ENCODE data around the gene UMODL1.

The UMODL1 gene

GRCh38 chr21:42062236-42063022 lies 8.7 kb upstream of the UMODL1 start:
- TF ChIP-seq PATZ1 (CRISPR knock-in tag; IDR thresholded peaks at IDR 0.05; ENCODE audit: borderline replicate concordance) (no peak), TOX (CRISPR knock-in tag; IDR thresholded peaks at IDR 0.05; ENCODE audit: borderline replicate concordance) (no peak), OSR1 (CRISPR knock-in tag; IDR thresholded peaks at IDR 0.05) (no peak), CSDC2 (CRISPR knock-in tag; IDR thresholded peaks at IDR 0.05) (no peak), BACH2 (CRISPR knock-in tag; IDR thresholded peaks at IDR 0.05; ENCODE audit: borderline replicate concordance) (no peak), SNAI2 (CRISPR knock-in tag; IDR thresholded peaks at IDR 0.05) (no peak), GLIS3 (CRISPR knock-in tag; IDR thresholded peaks at IDR 0.05) (no peak), RARB (CRISPR knock-in tag; IDR thresholded peaks at IDR 0.05) (no peak), CSRNP3 (CRISPR knock-in tag; IDR thresholded peaks at IDR 0.05) (no peak), ZNF8 (CRISPR knock-in tag; IDR thresholded peaks at IDR 0.05) (no peak), ZFP30 (CRISPR knock-in tag; IDR thresholded peaks at IDR 0.05) (no peak), ZNF565 (CRISPR knock-in tag; conservative IDR thresholded peaks at IDR 0.05; ENCODE audit: low read depth) (no peak), ZNF70 (CRISPR knock-in tag; IDR thresholded peaks at IDR 0.05) (no peak), TCF4 (CRISPR knock-in tag; IDR thresholded peaks at IDR 0.05; ENCODE audit: borderline replicate concordance) (no peak), CREB5 (CRISPR knock-in tag; IDR thresholded peaks at IDR 0.05; ENCODE audit: low read depth) (no peak), ESRRG (CRISPR knock-in tag; IDR thresholded peaks at IDR 0.05) (no peak), ZC3H10 (CRISPR knock-in tag; IDR thresholded peaks at IDR 0.05) (no peak), PPARA (CRISPR knock-in tag; IDR thresholded peaks at IDR 0.05; ENCODE audit: borderline replicate concordance) (no peak), ARNTL (CRISPR knock-in tag; IDR thresholded peaks at IDR 0.05; ENCODE audit: borderline replicate concordance, low read depth) (no peak)
- ATAC-seq = no peak

- no peak for ATAC-seq
- TF ChIP-seq ZNF8 (CRISPR knock-in tag; IDR thresholded peaks at IDR 0.05) = no peak
- TF ChIP-seq ZNF70 (CRISPR knock-in tag; IDR thresholded peaks at IDR 0.05) = no peak
- no peak for TF ChIP-seq TCF4 (CRISPR knock-in tag; IDR thresholded peaks at IDR 0.05; ENCODE audit: borderline replicate concordance)
- no peak for TF ChIP-seq OSR1 (CRISPR knock-in tag; IDR thresholded peaks at IDR 0.05)
- no peak for TF ChIP-seq ESRRG (CRISPR knock-in tag; IDR thresholded peaks at IDR 0.05)
- TF ChIP-seq PATZ1 (CRISPR knock-in tag; IDR thresholded peaks at IDR 0.05; ENCODE audit: borderline replicate concordance) = no peak
- TF ChIP-seq ISL1 (CRISPR knock-in tag; IDR thresholded peaks at IDR 0.05) = no peak
- TF ChIP-seq GLIS3 (CRISPR knock-in tag; IDR thresholded peaks at IDR 0.05) = no peak
- no peak for TF ChIP-seq SNAI2 (CRISPR knock-in tag; IDR thresholded peaks at IDR 0.05)
- no peak for TF ChIP-seq CSRNP3 (CRISPR knock-in tag; IDR thresholded peaks at IDR 0.05)
- no peak for TF ChIP-seq ARNTL (CRISPR knock-in tag; IDR thresholded peaks at IDR 0.05; ENCODE audit: borderline replicate concordance, low read depth)
- no peak for TF ChIP-seq ZFP3 (CRISPR knock-in tag; IDR thresholded peaks at IDR 0.05)
- TF ChIP-seq TOX (CRISPR knock-in tag; IDR thresholded peaks at IDR 0.05; ENCODE audit: borderline replicate concordance) = no peak
- TF ChIP-seq RARB (CRISPR knock-in tag; IDR thresholded peaks at IDR 0.05) = no peak
- TF ChIP-seq ZFP30 (CRISPR knock-in tag; IDR thresholded peaks at IDR 0.05) = no peak
- no peak for TF ChIP-seq PPARA (CRISPR knock-in tag; IDR thresholded peaks at IDR 0.05; ENCODE audit: borderline replicate concordance)
- no peak for TF ChIP-seq ZNF565 (CRISPR knock-in tag; conservative IDR thresholded peaks at IDR 0.05; ENCODE audit: low read depth)
- TF ChIP-seq TSHZ2 (CRISPR knock-in tag; IDR thresholded peaks at IDR 0.05) = no peak
- no peak for TF ChIP-seq POU6F1 (CRISPR knock-in tag; IDR thresholded peaks at IDR 0.05; ENCODE audit: borderline replicate concordance, low read depth)
- no peak for TF ChIP-seq BACH2 (CRISPR knock-in tag; IDR thresholded peaks at IDR 0.05; ENCODE audit: borderline replicate concordance)
Observed at GRCh38 chr21:42063191-42063570, 7.9 kb upstream of the UMODL1 start.
